Eye (tissue), 1 donor: Measurements from ENCODE around the gene RAB40B.
"Not testable (repeated sequence)": the region's sequence is repeated elsewhere in the genome, so short reads cannot be mapped to it uniquely, and the experiment has no call there.

Experiments used
- DNase-seq: peaks from one replicate; pipeline ENCODE4 v3.0.0-alpha.2; 2015

RAB40B gene

DNA sequence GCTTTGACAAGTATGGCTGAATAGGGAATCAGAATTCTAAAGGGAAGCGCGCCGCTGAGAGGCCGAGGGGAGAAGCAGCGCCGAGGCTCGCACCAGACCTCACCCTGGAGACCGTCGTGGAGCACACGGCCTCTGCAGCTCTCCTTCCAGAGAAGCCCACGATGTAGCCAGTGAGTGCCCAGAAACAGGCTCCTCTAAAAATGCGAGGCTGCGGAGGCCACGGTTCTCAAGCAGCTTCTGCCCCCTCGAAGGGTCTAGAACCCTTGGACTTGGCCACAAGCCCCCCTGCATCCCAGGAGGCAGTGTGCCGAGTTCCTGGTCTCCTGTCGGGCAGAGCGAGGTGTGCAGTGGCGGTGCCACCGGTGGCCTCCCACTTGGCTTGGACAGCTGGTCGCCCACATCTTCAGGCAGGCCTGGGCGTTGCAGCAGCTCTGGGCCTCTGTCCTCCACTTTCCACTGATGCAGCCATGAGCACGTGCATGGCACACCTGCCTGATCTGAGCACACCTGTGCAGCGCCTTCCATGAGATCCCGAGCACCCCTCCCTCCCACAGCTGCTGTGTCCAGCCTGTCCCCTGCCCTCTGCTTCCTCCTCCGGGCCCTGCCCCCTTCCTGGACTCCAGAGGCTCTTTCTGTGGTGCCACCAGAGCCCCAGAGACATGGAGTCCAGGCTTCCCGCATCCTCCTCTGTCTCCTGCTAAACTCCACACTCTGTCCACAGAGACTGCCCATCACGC lies 31.4 kb downstream of the RAB40B start:
- DNase-seq, result no peak

DNA sequence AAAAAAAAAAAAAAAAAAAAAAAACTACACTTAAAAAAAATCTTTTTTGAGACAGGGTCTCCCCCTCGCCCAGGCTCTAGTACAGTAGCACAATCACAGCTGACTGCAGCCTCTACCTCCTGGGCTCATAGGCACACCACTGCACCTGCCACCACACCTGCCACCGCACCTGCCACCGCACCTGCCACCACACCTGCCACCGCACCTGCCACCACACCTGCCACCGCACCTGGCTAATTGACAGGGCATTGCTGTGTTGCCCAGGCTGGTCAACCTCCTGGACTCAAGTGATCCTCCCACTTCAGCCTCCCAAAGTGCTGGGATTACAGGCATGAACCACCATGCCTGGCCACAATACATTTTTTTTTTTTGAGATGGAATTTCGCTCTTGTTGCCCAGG lies 32.6 kb downstream of the RAB40B start:
- no peak for DNase-seq

DNA sequence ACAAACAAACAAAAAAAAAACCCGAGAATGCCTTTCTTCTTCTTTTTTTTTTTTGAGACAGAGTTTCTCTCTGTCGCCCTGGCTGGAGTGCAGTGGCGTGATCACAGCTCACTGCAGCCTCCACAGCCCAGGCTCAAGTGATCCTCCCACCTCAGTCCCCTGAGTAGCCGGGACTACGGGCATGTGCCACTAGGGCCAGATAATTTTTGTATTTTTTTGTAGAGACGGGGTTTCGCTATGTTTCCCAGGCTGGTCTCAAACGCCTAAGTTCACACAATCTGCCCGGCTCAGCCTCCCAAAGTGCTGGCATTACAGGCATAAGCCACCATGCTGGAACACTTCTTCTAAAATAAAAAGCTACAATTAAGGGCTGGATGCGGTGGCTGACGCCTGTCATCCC lies 33.3 kb downstream of the RAB40B start:
- DNase-seq, result no peak

DNA sequence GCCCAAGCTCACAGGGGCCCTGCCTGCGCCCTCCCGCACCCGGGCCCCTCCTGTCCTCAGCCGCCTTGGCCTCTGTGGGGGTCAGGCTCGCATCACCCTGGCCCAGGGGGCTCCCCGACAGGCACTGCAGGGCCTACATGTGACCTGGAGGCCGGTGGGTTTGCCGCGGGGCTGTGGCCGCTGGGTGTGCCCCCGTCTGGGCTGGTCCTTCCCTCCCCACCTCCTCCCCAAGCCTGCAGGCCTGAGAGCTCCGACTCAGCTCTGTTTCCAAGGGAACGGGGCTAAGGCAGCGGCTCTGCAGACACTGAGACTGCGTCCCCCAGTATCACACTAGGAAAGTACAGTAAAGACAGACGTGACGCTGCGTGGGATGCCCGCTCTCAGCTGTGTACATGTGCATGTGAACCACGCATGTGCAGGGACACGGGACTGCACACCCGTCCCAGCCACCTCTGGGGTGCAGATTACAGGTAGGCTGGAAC lies 33.8 kb downstream of the RAB40B start:
- DNase-seq, result peak; percentile 78

DNA sequence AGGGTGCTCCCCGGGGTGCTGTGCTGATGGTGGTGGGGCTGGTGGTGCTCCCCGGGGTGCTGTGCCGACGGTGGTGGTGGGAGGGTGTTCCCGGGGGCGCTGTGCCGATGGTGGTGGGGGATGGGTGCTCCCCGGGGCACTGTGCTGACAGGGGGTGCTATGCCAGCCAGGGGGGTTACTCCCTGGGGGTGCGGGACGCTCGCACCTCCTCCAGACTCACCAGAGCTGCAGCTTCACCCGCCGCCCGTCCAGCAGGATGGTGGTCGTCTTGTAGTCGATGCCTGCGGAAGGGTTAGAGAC lies 34.3 kb downstream of the RAB40B start:
- no peak for DNase-seq

DNA sequence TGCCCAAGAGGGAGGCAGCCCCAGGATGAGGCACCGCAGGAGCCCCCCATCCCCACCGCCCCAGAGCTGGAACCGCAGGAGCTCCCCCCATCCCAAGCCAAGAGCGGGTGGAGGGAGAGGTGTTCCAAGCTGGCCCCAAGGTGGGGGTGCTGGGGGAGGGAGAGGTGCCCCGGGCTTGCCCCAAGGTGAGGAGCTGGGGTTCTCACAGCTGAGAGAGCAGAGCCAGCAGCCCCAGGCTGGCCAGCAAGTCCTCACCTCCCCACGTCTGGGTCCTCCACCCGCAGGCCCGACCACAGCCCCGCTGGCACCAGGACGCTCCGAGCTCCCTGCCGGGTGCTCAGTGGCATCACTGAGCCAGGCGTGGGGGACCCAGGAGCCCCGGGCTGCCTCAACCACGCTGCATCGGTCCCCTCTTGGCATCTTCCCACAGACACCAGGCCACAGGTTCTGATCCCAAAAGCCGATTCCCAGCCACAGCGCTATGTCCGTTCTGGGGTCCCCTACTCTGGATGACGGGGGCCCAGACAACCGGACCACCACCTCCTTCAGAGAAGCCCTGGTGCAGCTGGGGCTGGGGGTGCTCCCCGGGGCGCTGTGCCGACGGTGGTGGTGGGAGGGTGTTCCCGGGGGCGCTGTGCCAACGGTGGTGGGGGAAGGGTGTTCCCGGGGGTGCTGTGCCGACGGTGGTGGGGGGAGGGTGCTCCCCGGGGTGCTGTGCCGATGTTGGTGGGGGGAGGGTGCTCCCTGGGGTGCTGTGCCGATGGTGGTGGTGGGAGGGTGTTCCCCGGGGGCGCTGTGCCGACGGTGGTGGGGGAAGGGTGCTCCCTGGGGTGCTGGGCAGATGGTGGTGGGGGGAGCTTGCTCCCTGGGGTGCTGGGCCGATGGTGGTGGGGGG lies 34.9 kb downstream of the RAB40B start:
- no peak for DNase-seq

DNA sequence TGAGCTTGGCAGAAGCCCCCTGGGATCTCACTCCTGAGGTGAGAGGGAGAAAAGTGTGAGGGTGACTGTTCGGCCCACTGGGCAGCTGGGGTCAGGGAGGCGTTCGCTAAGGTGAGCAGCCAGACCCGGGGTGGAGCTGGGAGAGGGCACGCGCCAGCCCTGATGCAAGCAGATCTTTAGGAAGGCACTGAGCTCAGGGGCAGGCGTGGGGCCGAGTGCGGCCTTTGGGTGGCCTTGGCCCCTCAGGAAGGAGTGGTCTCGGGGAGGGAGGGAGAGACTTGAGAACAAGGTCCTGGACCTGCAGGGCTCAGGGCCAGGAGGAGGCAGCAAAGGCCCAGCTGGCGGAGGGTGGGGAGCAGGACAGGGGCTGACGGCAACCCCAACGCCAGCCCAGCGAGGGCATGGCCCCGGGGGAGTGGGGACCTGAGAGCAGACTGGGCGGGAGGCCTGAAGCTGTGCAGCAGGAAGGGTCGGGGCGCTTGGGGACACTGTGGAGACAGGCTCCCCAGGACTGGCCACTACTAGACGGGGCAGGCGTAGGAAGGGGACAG lies 35.7 kb downstream of the RAB40B start:
- DNase-seq, result no peak

DNA sequence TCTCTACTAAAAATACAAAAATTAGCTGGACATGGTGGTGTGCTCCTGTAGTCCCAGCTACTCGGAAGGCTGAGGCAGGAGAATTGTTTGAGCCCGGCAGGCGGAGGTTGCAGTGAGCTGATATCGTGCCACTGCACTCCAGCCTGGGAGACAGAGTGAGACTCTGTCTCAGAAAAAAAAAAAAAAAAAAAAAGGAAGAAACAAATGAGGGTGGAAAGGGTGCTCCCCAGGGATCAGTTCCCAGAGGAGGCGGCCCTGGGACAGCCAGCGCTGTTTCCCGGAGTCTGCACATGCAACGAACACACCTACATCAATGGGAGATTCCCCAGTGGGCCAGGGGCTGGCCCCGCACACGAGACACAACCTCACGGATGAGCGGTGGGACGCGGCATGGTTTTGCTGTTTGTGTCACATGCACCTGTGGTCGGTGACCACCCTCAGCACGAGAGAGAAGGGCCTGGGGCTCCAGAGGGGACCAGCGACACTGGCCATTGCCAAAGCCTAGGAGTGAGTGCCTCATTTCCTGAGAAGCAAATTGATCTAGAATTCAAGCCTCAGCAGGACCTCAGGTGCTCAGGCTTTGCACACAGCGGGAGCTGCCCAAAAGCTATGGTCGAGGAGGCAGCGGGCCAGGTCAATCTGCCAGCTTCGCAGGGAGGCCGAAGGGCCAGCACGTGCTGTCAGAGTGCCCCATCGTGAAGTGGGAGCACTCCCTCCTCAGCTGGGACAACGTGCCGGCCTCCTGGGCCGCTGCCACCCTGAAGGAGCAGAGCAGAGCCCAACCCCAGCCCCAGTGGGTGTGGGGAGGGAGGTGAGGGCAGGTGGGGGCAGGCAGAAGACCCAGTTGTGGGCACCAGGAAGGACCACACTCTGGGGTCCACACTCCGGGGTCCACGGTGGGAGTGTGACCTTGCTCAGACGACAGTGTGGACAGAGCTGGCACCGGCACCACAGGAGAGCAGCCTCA lies 36.5 kb downstream of the RAB40B start:
- no peak for DNase-seq

DNA sequence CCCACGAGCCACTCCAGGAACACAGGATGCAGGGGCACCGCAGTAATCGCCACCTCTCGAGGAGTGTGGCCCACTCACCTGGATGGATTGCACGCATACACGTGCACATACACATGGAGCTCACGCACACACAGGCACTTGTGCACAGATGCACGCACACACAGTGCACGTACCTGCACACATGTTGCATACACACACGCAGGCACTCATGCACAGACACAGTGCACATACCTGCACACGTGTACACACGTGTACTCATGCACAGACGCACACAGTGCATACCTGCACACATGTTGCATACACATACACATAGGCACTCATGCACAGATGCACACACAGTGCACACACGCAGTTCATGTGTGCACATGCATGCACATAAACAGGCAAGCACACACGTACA lies 38.6 kb downstream of the RAB40B start:
- DNase-seq, result no peak

DNA sequence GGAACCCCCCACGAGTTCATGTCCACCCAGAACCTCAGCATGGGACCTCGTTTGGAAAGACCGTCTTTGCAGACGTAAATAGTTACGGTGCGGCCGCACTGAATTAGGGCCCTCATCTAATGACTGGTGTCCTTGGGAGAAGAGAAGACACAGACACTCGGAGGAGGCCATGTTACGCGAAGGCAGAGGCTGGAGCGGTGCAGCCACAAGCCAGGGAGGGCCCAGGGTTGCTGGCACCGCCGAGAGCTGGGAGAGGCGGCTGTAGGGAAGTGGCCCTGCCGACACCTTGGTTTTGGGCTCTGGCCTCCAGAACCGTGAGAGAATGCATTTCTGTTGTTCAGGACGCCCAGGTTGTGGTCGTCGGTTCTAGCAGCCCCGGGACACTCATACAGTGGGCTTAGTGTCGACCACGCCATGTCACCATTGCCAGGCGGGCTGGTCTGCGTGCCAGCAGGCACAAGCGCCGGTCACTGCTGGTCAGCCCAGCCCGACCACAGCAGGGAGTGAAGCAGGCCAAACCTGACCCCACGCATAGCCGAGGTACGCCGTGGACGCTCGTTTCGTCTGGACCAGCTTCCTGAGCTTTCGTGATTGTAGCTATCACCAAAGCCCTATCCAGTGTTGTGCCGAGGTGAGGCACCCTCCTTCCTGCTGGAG lies 39.6 kb downstream of the RAB40B start:
- DNase-seq, result no peak

DNA sequence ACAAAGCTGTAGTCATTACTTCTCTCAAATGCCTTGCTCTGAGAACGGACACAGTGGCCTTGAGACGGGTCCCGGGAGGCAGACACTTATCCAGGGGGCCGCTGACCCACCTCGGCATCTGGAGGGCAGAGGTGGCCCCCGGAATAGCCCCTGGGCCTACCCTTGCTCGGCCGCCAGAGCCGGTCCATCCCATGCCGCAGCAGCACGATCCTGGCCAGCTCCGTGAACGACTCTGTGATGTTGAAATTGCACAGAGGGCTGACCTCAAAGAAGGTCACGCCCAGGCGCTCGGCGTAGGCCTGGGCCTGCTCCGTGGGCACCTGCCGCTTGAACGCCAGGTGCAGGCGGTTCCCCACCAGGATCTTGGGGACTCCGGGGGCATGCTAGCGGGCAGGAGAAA lies 40.2 kb downstream of the RAB40B start:
- DNase-seq, result no peak

DNA sequence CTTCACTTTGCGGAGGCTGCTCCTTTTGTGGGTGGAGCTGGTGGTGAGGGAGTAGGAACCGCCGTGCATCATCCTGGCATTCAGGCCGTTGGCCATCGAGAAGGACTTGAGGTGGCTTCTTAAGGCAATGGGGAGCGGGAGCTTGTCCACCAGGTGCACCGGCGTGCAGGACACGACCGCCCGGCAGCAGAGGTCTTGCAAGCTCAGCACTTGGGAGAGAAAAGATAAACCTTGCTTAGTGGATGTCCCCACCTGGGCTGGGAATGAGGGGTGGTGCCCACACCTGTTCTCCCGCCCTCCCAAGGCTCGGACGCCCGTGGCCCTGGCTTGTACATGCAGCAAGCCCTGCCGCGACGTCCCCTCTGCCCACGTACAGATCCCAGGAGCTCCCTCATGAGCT lies 40.6 kb downstream of the RAB40B start:
- no peak for DNase-seq

DNA sequence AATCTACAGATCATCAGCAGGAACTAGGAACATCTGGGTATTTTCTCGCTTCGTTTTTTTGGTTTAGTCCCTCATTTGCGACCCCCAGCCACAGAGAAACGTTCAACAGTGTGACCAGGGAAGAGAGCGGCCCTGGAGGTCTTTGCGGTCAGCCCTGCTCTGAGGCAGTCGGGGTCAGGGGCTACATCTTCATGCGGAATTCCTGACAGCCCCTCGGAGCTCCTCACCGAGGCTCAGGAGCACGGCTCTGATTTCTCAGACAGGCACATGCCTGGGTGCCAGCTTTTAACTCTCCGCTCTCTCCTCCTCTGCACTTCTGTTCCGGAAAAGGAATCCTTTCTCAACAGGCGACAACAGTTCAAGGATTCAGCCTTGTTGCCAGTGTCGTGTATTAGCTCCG lies 42.2 kb downstream of the RAB40B start:
- DNase-seq, result no peak

DNA sequence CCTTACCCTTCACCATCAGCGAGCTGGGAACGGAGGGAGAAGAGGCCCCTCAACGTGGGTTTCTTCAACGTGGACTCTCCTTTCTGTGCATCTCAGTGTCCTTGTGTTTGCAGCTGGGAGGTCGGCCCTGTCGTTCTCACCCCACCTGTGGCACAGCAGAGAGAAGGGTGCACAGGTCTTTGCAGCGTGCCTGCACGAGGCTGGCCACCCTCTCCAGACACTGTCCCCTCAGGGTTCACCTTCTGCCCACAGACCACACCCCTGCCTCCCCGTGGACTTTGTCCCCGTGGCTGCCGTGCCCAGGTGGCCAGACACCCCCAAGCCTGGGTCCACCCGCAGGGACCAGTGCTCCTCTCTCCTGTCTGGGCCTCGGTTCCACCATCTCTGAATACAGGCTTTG lies 43.0 kb downstream of the RAB40B start:
- DNase-seq, result no peak

DNA sequence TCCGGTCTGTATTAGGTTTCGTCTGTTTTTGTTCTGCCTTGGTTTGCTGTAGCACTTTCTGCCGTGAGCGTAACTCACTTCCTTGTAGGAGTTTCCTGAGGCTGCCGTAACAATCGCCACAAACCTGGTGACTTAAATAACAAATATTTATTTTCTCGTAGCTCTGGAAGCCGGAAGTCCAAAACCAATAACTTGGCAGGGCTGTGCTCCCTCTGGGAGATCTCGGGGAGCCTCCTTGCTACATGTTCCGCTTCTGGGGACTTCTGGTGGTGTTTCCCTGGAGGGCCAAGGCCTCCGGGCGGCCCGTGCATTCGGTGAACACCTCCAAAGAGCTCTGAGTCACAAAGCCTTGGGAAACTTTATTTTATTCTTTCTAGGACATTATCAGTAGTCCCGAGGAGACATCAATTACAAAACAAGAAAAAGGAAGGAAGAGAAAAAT lies 43.4 kb downstream of the RAB40B start:
- no peak for DNase-seq

DNA sequence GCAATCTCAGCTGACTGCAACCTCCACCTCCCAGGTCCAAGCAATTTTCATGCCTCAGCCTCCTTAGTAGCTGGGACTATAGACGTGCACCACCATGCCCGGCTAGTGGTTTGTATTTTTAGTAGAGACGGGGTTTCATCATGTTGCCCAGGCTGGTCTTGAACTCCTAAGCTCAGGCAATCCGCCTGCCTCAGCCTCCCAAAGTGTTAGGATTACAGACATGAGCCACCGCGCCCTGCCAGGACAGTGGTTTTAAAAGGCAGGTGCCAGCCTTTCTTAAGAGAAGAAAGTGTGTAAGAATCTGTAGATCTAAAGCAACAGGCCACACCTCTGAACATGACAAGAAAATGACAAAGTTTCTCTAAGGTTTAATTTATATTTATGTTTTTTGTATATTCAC lies 43.9 kb downstream of the RAB40B start:
- not testable (repeated sequence) for DNase-seq

DNA sequence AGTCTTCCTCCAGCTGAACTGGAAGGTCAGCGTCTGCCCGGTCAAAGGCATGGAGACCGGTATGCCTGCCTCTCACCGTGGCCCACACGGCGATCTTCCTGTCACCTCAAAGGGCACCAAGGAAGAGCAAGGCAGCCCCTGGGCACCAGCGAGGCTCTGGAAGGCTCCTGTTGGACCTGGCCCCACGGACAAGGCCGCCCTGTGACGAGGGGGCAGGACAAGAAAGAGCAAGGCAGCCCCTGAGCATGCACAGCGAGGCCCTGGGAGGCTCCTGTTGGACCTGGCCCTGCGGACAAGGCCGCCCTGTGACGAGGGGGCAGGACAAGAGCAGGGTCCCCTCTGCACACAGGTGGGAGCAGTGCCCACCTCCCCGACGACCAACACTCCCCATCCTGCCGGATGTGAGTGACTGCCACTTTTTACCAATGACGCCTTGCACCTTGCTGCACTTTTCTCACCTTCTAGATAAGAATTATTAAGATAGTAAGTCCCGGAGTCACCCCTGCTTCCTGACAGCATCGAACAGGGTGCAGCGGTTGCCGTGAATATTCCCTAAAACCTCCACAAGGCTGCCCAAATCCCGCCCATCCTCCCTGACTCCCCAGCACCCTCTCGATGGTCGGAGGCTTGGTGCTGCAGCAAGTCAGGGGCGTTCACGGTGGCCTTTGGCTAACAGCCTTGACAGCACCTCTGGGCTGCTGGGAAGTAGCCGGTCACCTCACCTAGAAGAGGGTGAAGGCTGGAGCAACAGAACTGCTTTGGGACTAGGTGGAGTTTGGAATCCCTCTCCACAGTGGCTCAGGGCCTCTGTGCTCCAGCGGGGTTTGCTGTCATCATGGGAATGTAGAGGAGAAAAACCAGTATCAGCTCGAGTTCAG lies 44.6 kb downstream of the RAB40B start:
- DNase-seq, result no peak

DNA sequence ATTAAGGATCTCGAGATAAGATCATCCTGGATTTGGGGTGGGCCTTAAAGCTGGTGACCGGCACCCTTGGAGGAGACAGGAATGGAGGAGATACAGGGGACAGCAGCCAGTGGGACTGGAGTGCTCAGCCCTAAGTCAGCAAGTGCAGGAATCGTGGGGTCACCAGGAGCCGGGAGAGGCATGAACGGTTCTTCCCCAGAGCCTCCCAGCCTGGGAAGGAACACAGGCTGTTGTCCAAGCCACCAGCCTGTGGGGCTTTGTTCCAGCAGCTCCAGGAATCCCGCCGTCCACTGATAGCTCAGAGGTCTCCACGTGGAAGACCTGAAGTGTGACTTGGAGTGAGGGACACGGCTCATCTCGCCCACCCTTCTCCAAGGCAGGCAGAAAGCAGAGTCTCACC lies 47.8 kb downstream of the RAB40B start:
- no peak for DNase-seq

DNA sequence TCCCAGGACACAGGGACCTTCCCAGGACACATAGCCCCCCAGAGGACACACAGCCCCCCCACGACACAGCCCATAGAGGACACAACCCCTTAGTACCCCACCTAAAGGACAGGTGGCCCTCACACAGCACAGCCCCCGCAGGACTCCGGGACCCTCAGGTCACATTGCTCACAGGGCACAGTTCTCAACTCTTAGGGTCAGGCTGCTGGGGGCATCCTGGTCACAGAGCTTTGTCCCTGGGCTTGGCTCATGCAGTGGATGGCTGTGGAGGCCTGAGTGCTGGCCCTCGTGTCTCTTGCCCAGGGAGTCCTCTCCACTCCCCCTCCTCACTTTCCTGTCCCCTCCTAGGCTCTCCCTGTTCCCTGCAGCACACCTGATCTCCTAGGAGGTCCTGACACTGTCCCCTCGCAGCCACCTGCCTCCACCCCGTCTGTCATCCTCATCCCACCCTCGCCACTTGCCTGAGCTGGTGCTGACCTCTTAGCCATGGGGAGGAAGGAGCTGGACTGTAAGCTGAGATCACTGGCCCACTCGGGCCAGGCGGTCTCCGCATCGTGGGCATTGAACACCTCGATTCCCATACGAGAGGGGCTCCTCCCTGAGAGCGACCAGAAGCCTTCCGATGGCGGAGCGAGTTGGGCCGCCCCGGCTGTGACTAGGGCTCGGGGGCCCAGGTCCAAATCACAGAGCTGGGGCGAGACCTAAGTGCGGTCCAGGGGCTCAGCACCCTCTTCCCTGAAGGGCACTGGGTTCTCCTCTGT lies 48.8 kb downstream of the RAB40B start:
- no peak for DNase-seq

DNA sequence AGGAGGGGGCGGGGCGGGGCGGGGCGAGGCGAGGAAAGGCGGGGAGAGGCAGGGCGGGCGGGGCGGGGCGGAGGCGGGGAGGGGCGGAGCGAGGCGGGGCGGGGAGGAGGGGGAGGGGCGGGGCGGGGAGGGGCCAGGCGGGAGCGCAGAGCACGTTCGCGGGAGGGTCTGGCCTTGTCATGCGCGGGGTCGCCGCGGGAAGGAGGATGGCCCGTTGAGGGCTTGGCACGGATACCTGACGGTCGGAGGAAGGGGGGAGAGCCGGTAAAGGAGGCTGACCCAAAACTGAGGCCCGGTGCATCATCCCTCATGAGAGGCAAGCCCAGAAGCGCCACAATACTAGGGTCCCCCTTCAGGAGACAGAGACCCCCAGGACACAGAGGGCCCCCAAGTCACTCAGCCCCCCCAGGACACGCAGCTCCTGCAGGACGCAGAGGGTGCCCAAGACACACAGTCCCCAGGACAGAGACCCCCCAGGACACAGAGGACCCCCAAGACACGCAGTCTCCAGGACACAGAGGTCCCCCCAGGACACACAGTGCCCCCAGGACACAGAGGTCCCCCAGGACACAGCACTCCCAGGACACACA lies 49.7 kb downstream of the RAB40B start:
- DNase-seq, result peak; percentile 70
